Keratinocyte (primary cell): Measurements from ENCODE around the gene HIVEP2. TPM values are rescaled to one million over a fixed set of nuclear protein-coding genes. Genes with fewer than 3 reads are reported as not detected.
A peak's percentile ranks its signal among the peaks of the same experiment; 100 is the strongest.

ENCODE experiments used
- DNase-seq: peaks from one replicate; pipeline ENCODE4 v3.0.0-alpha.2; 2011; ENCODE audit warnings: low read depth, missing footprints, low spot score
- FAIRE-seq: peaks from 2 replicates; lab custom pipeline; 2011; peaks lifted over from hg19 to GRCh38; lab: Jason Lieb, UNC
- H2AFZ ChIP-seq: 2 replicates; pipeline ENCODE4 v1.6.0; 2012; ENCODE audit warnings: low read length, control low read depth, inconsistent platforms; ENCODE audit not compliant: control insufficient read depth
- H3K27ac ChIP-seq: 2 replicates; pipeline ENCODE4 v1.5.1; 2011; ENCODE audit warnings: low read length; ENCODE audit not compliant: control insufficient read depth, insufficient read depth
- H3K27me3 ChIP-seq: 3 replicates; pipeline ENCODE4 v1.6.0; 2011; ENCODE audit warnings: low read length; ENCODE audit not compliant: control insufficient read depth, insufficient read depth; ENCODE audit errors: extremely low read depth
- H3K36me3 ChIP-seq, 2 experiments: 2 replicates in 1 of 2; 3 replicates in 1 of 2; pipeline ENCODE4 v1.5.1; 2011; ENCODE audit warnings: low read length in 2 of 2, mild to moderate bottlenecking in 1 of 2; ENCODE audit not compliant: control insufficient read depth in 2 of 2, insufficient read depth in 2 of 2; ENCODE audit errors: extremely low read depth in 1 of 2
- H3K4me1 ChIP-seq: 3 replicates; pipeline ENCODE4 v1.5.1; 2011; ENCODE audit warnings: low read length; ENCODE audit not compliant: control insufficient read depth, insufficient read depth; ENCODE audit errors: extremely low read depth
- H3K4me2 ChIP-seq: 3 replicates; pipeline ENCODE4 v1.6.0; 2011; ENCODE audit warnings: low read depth, low read length; ENCODE audit not compliant: control insufficient read depth, insufficient read depth; ENCODE audit errors: extremely low read depth
- H3K4me3 ChIP-seq, 3 experiments: fragments of 200-600 bp in 1 of 3; sonication (generic) in 1 of 3; 2 replicates in 2 of 3; 3 replicates in 1 of 3; pipeline ENCODE4 v1.5.1; 2011 to 2016; ENCODE audit warnings: low read length in 3 of 3, mild to moderate bottlenecking in 3 of 3, control low read depth in 2 of 3, inconsistent platforms in 1 of 3, low read depth in 1 of 3, mixed read lengths in 1 of 3, mixed run types in 1 of 3, moderate library complexity in 1 of 3; ENCODE audit not compliant: control insufficient read depth in 2 of 3, insufficient read depth in 2 of 3; ENCODE audit errors: extremely low read depth in 1 of 3
- H3K79me2 ChIP-seq: 2 replicates; pipeline ENCODE4 v1.6.0; 2012; ENCODE audit warnings: low read length; ENCODE audit not compliant: control insufficient read depth, insufficient read depth
- H3K9ac ChIP-seq: 3 replicates; pipeline ENCODE4 v1.6.0; 2011; ENCODE audit warnings: low read length; ENCODE audit not compliant: control insufficient read depth, insufficient read depth; ENCODE audit errors: extremely low read depth
- H3K9me1 ChIP-seq: 3 replicates; pipeline ENCODE4 v1.6.0; 2011; ENCODE audit warnings: low read length; ENCODE audit not compliant: control insufficient read depth, insufficient read depth; ENCODE audit errors: extremely low read depth
- H3K9me3 ChIP-seq: 2 replicates; pipeline ENCODE4 v1.5.1; 2012; ENCODE audit warnings: low read depth, low read length; ENCODE audit not compliant: control insufficient read depth
- H4K20me1 ChIP-seq: 3 replicates; pipeline ENCODE4 v1.6.0; 2011; ENCODE audit warnings: low read length; ENCODE audit not compliant: control insufficient read depth, insufficient read depth; ENCODE audit errors: extremely low read depth
- EZH2 ChIP-seq: IDR thresholded peaks from one replicate; pipeline ENCODE4 v1.6.1; 2012; ENCODE audit warnings: inconsistent platforms, mild to moderate bottlenecking, low read length, moderate library complexity
- dilution Hi-C: fragments of 300-500 bp; cut with MboI; formaldehyde crosslinking; loops from one replicate; pipeline ENCODE4 v1.7.0; 2020; ENCODE audit warnings: low sequenced_read_pairs; ENCODE audit not compliant: extremely low pct_ligation_motif_present
- polyA plus RNA-seq, 5 experiments: library from polyadenylated mRNA; depleted of rRNA in 3 of 5; stranded (reverse) in 3 of 5; stranded (forward) in 1 of 5; unstranded in 1 of 5; fragments of >200 nt; gene quantifications; 1 replicate in 1 of 5; 2 replicates in 3 of 5; 3 replicates in 1 of 5; pipeline versions ENCODE4 v1.2.1 to v1.2.3, GENCODE V29; 2011 to 2012; ENCODE audit warnings: missing spikeins in 2 of 5, low read depth in 1 of 5, low replicate concordance in 1 of 5
- TF ChIP-seq, protein P1 (sequence below), 3 experiments: IDR thresholded peaks in 1 of 3; conservative IDR thresholded peaks in 1 of 3; optimal IDR thresholded peaks in 1 of 3; 2 replicates in 2 of 3; 3 replicates in 1 of 3; pipeline versions ENCODE3 to v1.5.1; 2011; ENCODE audit warnings: low read length in 3 of 3, mild to moderate bottlenecking in 3 of 3, moderate library complexity in 2 of 3, control low read depth in 1 of 3, inconsistent platforms in 1 of 3; ENCODE audit not compliant: insufficient read depth in 2 of 3; ENCODE audit errors: extremely low read depth in 1 of 3

HIVEP2 gene
- polyA plus RNA-seq, 1 donor (not counting 4 experiments of a cell fraction or from before 2014, with no cell fraction given): 8.9 TPM

GRCh38 chr6:142868917-142869316 is 76.1 kb downstream of the HIVEP2 start:
- H3K27me3 ChIP-seq: no peaks in the 10 kb centered on the region
- H3K27ac ChIP-seq: no peak overlapping the region
- no peaks in the 10 kb centered on the region for H4K20me1 ChIP-seq
- H2AFZ ChIP-seq: no peak overlapping the region
- H3K9me1 ChIP-seq: peaks cover 2% of the 10 kb centered on the region
- peaks cover 24% of the 10 kb centered on the region for H3K79me2 ChIP-seq
- no peaks in the 10 kb centered on the region for H3K36me3 ChIP-seq
- no peak for FAIRE-seq
- no peak for DNase-seq
- H3K4me2 ChIP-seq: no peak overlapping the region
- dilution Hi-C loops: no loop called here
- TF ChIP-seq, protein P1, sequence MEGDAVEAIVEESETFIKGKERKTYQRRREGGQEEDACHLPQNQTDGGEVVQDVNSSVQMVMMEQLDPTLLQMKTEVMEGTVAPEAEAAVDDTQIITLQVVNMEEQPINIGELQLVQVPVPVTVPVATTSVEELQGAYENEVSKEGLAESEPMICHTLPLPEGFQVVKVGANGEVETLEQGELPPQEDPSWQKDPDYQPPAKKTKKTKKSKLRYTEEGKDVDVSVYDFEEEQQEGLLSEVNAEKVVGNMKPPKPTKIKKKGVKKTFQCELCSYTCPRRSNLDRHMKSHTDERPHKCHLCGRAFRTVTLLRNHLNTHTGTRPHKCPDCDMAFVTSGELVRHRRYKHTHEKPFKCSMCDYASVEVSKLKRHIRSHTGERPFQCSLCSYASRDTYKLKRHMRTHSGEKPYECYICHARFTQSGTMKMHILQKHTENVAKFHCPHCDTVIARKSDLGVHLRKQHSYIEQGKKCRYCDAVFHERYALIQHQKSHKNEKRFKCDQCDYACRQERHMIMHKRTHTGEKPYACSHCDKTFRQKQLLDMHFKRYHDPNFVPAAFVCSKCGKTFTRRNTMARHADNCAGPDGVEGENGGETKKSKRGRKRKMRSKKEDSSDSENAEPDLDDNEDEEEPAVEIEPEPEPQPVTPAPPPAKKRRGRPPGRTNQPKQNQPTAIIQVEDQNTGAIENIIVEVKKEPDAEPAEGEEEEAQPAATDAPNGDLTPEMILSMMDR (optimal IDR thresholded peaks at IDR 0.05 in 1 of 3, IDR thresholded peaks at IDR 0.05 in 1 of 3, conservative IDR thresholded peaks at IDR 0.05 in 1 of 3; ENCODE audit: extremely low read depth in 1 of 3, insufficient read depth in 2 of 3, low read length in 3 of 3): no peak
- no peak for TF ChIP-seq EZH2
- H3K9ac ChIP-seq: no peak overlapping the region
- H3K4me3 ChIP-seq: no peak overlapping the region
- H3K4me1 ChIP-seq: peaks cover 19% of the 10 kb centered on the region
- H3K9me3 ChIP-seq: no peaks in the 10 kb centered on the region

DNA sequence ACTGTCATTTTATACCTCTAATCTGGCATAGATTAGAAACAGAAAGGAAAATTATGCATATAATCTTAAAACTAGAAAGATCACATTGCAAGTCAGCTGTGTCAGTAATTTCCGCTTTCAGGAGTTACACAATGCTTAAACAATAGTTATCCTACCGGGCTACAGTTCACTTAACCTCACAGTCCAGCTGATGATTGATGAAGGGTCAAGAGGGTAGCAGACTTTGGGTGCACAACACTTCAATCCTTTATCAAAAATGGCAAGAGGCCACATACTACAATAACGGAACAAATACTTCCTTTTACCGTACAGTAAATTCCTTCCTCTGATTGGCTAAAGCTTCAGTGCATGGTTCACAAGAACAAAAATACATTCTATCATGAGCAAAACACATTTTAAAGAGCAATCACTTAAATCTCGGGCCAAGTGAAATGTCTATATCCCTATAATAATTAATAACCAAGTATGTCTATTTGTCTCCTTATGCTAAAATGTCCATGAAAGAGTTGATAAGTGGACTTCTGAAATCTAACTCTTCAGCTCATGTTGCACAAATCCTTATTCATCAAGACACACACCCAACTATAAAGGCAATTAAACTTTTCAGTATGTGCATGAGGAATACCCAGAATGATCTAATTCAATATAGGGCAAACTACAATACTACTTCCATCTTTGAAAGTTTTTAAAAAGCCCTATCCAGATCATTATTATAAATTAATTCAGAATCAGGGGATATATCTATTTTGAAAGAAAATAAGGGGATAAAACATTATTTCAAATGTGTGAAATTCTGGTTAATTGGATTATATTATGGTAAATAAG is 76.8 kb downstream of the HIVEP2 start:
- FAIRE-seq (peak; percentile 23), DNase-seq (no peak)
- Histone ChIP-seq H3K9ac (no peak overlapping the region), H3K9me3 (no peaks in the 10 kb centered on the region), H3K79me2 (peaks cover 22% of the 10 kb centered on the region), H3K36me3 (no peaks in the 10 kb centered on the region), H3K27ac (no peak overlapping the region), H3K27me3 (no peaks in the 10 kb centered on the region), H4K20me1 (no peaks in the 10 kb centered on the region), H3K9me1 (peaks cover 2% of the 10 kb centered on the region), H3K4me1 (peaks cover 19% of the 10 kb centered on the region), H3K4me2 (no peak overlapping the region), H3K4me3 (no peak overlapping the region), H2AFZ (no peak overlapping the region)
- TF ChIP-seq EZH2: no peak
- TF ChIP-seq, protein P1 (optimal IDR thresholded peaks at IDR 0.05 in 1 of 3, IDR thresholded peaks at IDR 0.05 in 1 of 3, conservative IDR thresholded peaks at IDR 0.05 in 1 of 3; ENCODE audit: extremely low read depth in 1 of 3, insufficient read depth in 2 of 3, low read length in 3 of 3): no peak
- dilution Hi-C loops: no loop called here
